Left ventricle myocardium superior (tissue), 1 donor: ENCODE data around the gene UNC93B1. TPM values are rescaled to one million over a fixed set of nuclear protein-coding genes. Genes with fewer than 3 reads are reported as not detected.
"Not testable (repeated sequence)": the region's sequence is repeated elsewhere in the genome, so short reads cannot be mapped to it uniquely, and the experiment has no call there.

Source experiments
- ATAC-seq: fragments of 200-7000 bp; cut with Tn5 transposase; one replicate; pipeline ENCODE4 v1.9.1; 2020; ENCODE audit warnings: mild to moderate bottlenecking, moderate library complexity
- DNase-seq: peaks from one replicate; pipeline ENCODE4 v3.0.0-alpha.2; 2020
- intact Hi-C: fragments of 100-400 bp; cut with micrococcal nuclease; formaldehyde crosslinking; loops from one replicate; pipeline ENCODE4 v1.11.0; 2022
- microRNA-seq: library from miRNA; unstranded; fragments of <30 nt; microRNA quantifications from one replicate; pipeline ENCODE4 v1.2.0, GENCODE V29; 2020; ENCODE audit warnings: borderline number of aligned reads
- total RNA-seq: library from RNA; stranded (reverse); fragmentation: NEBNext Ultra II Directional; extraction: Animal tissue kit (Norgen Biotek cat#: 25700); gene quantifications from one replicate; pipeline ENCODE4 v1.2.1, GENCODE V29; 2021
- donor health status: DM: no; HTN: yes; CAD: no; lungs with severe emphysema.

UNC93B1 gene
- total RNA-seq, 1 donor from 2014 or later: 7.6 TPM

- intact Hi-C loops, ATAC-seq, DNase-seq: not testable (repeated sequence)
These were observed 39.2 kb downstream of the UNC93B1 start for GRCh38 chr11:67964746-67965145.

GRCh38 chr11:67963879-67964278 is 40.0 kb downstream of the UNC93B1 start:
- DNase-seq, intact Hi-C loops, ATAC-seq: not testable (repeated sequence)

- intact Hi-C loops, DNase-seq, ATAC-seq: not testable (repeated sequence)
These were observed 40.7 kb downstream of the UNC93B1 start for GRCh38 chr11:67963217-67963616.

GRCh38 chr11:67956236-67956635 is 47.7 kb downstream of the UNC93B1 start:
- ATAC-seq, intact Hi-C loops, DNase-seq: not testable (repeated sequence)

- ATAC-seq: peak; percentile 76
- peak; percentile 87 for DNase-seq
- intact Hi-C loops: not testable (repeated sequence)
These were observed 48.4 kb downstream of the UNC93B1 start for GRCh38 chr11:67955461-67956007.

- ATAC-seq, intact Hi-C loops: not testable (repeated sequence)
These were observed 48.9 kb downstream of the UNC93B1 start for GRCh38 chr11:67954971-67955370.

GRCh38 chr11:67954251-67954650 is 49.6 kb downstream of the UNC93B1 start:
- intact Hi-C loops, DNase-seq, ATAC-seq: not testable (repeated sequence)

More at GRCh38 chr11:67954971-67955370, 48.9 kb downstream of the UNC93B1 start:
- not testable (repeated sequence) for DNase-seq

- DNase-seq, intact Hi-C loops, ATAC-seq: not testable (repeated sequence)
These were observed 53.2 kb downstream of the UNC93B1 start for GRCh38 chr11:67950705-67951104.

GRCh38 chr11:67947785-67948184 is 56.1 kb downstream of the UNC93B1 start:
- DNase-seq, intact Hi-C loops, ATAC-seq: not testable (repeated sequence)

- intact Hi-C loops, DNase-seq, ATAC-seq: not testable (repeated sequence)
These were observed 57.5 kb downstream of the UNC93B1 start for GRCh38 chr11:67946403-67946802.

- DNase-seq, ATAC-seq, intact Hi-C loops: not testable (repeated sequence)
These were observed 60.5 kb downstream of the UNC93B1 start for GRCh38 chr11:67943406-67943805.

Small RNA genes within 50 kb of the gene (microRNA-seq; reads per million reads assigned to microRNA genes)
- gene MIR4691 (not detected), gene MIR6753 (not detected), gene MIR7113 (not detected)

Other genes starting within 250 kb of the UNC93B1 start
- gene ALDH3B1, start 6.2 kb upstream of the UNC93B1 start, total RNA-seq: 4.9 TPM
- 514 TPM for gene NDUFS8, start 26.6 kb upstream of the UNC93B1 start, total RNA-seq
- 25.8 TPM for gene TCIRG1, start 34.9 kb upstream of the UNC93B1 start, total RNA-seq
- 10.6 TPM for gene CHKA, start 117.3 kb upstream of the UNC93B1 start, total RNA-seq
- 30.4 TPM for gene KMT5B, start 209.2 kb upstream of the UNC93B1 start, total RNA-seq